ENCODE data around the gene BCHE.

Gene BCHE

GRCh38 chr3:165788531-165788930, 48.7 kb downstream of the BCHE start:
- H3K27me3 ChIP-seq (ENCODE audit: control insufficient read depth, insufficient read depth, low read length) = no peaks in the 10 kb centered on the region
- H3K27ac ChIP-seq (ENCODE audit: low read length) = no peak overlapping the region
- no peak for DNase-seq (ENCODE audit: low read depth, low spot score)
- no peak overlapping the region for H3K4me3 ChIP-seq (ENCODE audit: low read length)
- H3K4me1 ChIP-seq (ENCODE audit: control insufficient read depth, insufficient read depth, low read length) = no peaks in the 10 kb centered on the region
- H3K36me3 ChIP-seq (ENCODE audit: control insufficient read depth, insufficient read depth, low read length) = no peaks in the 10 kb centered on the region
- no CpG with 5 or more reads among the region's 4 CpGs for WGBS (ENCODE audit: insufficient coverage, insufficient read length)
- no peaks in the 10 kb centered on the region for H3K9me3 ChIP-seq (ENCODE audit: control insufficient read depth, insufficient read depth, low read length)

DNA sequence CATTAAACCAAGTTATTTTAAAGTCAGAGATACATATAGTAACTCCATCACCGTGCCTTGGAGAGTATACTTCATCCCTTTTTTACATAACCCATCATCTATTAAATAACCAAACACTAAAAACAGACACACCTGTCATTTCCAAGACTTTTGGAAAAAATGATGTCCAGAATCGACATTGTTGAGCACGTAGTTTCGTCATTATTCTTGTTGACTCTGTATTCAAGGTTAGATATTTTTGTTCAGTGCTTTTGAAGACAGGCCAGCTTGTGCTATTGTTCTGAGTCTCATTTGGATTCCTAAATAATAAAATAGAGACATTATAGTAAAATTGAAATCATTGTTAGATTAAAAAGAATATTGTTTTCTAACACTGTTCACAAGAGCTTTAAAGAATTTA, 51.2 kb downstream of the BCHE start:
- no peaks in the 10 kb centered on the region for H3K36me3 ChIP-seq (ENCODE audit: control insufficient read depth, insufficient read depth, low read length)
- H3K4me1 ChIP-seq (ENCODE audit: control insufficient read depth, insufficient read depth, low read length) = no peaks in the 10 kb centered on the region
- no peaks in the 10 kb centered on the region for H3K9me3 ChIP-seq (ENCODE audit: control insufficient read depth, insufficient read depth, low read length)
- WGBS (ENCODE audit: insufficient coverage, insufficient read length) = 100% methylated on average over 1 of the region's 4 CpGs
- H3K27me3 ChIP-seq (ENCODE audit: control insufficient read depth, insufficient read depth, low read length) = no peaks in the 10 kb centered on the region
- no peak overlapping the region for H3K27ac ChIP-seq (ENCODE audit: low read length)
- DNase-seq (ENCODE audit: low read depth, low spot score) = no peak
- no peak overlapping the region for H3K4me3 ChIP-seq (ENCODE audit: low read length)

DNA sequence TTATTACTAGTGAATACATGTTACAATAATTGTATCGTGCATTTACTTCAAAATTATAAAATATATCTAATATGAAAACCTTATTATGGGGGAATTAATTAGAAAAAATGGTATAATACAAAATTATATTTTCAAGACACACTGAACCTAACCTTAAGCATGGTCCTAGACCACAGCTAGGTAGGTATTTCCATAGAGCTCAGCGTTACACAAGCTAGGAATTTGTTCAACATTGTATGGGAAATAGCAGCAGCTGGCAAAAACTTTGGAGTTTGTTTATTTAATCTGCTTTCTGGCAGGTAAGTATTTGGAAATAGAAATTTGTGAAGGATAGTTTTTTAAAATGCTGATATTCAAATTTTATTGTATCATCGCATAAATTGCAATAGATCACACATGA, 52.9 kb downstream of the BCHE start:
- Histone ChIP-seq H3K4me3 (ENCODE audit: low read length) (no peak overlapping the region), H3K27me3 (ENCODE audit: control insufficient read depth, insufficient read depth, low read length) (no peaks in the 10 kb centered on the region), H3K27ac (ENCODE audit: low read length) (no peak overlapping the region), H3K9me3 (ENCODE audit: control insufficient read depth, insufficient read depth, low read length) (no peaks in the 10 kb centered on the region), H3K4me1 (ENCODE audit: control insufficient read depth, insufficient read depth, low read length) (no peaks in the 10 kb centered on the region), H3K36me3 (ENCODE audit: control insufficient read depth, insufficient read depth, low read length) (no peaks in the 10 kb centered on the region)
- no CpG with 5 or more reads among the region's 3 CpGs for WGBS (ENCODE audit: insufficient coverage, insufficient read length)
- DNase-seq (ENCODE audit: low read depth, low spot score) = no peak

DNA sequence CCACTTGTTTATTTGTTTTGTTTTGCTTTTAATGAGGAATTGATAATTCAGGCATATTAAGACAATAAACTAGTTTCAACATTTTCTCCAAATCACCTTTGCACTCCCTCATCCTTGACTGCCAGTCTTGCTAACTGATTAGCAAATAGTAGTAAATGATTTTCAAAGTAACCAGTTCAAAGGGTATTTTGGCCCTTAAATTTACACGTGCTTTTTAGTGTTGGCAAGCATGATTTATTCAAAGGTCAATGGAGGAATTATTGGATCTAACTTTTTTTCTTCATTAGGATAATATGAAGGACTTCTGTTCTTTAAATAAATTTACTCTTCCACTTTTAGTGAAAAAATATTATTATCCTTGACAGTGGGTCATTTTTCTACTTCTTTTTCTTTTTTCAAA, 53.8 kb downstream of the BCHE start:
- DNase-seq (ENCODE audit: low read depth, low spot score) = no peak
- no peaks in the 10 kb centered on the region for H3K4me1 ChIP-seq (ENCODE audit: control insufficient read depth, insufficient read depth, low read length)
- no peaks in the 10 kb centered on the region for H3K36me3 ChIP-seq (ENCODE audit: control insufficient read depth, insufficient read depth, low read length)
- H3K9me3 ChIP-seq (ENCODE audit: control insufficient read depth, insufficient read depth, low read length) = no peaks in the 10 kb centered on the region
- WGBS (ENCODE audit: insufficient coverage, insufficient read length) = no CpG with 5 or more reads among the region's 1 CpG
- no peak overlapping the region for H3K4me3 ChIP-seq (ENCODE audit: low read length)
- H3K27ac ChIP-seq (ENCODE audit: low read length) = no peak overlapping the region
- no peaks in the 10 kb centered on the region for H3K27me3 ChIP-seq (ENCODE audit: control insufficient read depth, insufficient read depth, low read length)

- WGBS (ENCODE audit: insufficient coverage, insufficient read length) = no CpG with 5 or more reads among the region's 2 CpGs
- no peaks in the 10 kb centered on the region for H3K36me3 ChIP-seq (ENCODE audit: control insufficient read depth, insufficient read depth, low read length)
- no peak for DNase-seq (ENCODE audit: low read depth, low spot score)
- no peak overlapping the region for H3K4me3 ChIP-seq (ENCODE audit: low read length)
- H3K27me3 ChIP-seq (ENCODE audit: control insufficient read depth, insufficient read depth, low read length) = no peaks in the 10 kb centered on the region
- H3K4me1 ChIP-seq (ENCODE audit: control insufficient read depth, insufficient read depth, low read length) = no peaks in the 10 kb centered on the region
- H3K9me3 ChIP-seq (ENCODE audit: control insufficient read depth, insufficient read depth, low read length) = no peaks in the 10 kb centered on the region
- H3K27ac ChIP-seq (ENCODE audit: low read length) = no peak overlapping the region
Measured at GRCh38 chr3:165778891-165779290, 58.3 kb downstream of the BCHE start.

DNA sequence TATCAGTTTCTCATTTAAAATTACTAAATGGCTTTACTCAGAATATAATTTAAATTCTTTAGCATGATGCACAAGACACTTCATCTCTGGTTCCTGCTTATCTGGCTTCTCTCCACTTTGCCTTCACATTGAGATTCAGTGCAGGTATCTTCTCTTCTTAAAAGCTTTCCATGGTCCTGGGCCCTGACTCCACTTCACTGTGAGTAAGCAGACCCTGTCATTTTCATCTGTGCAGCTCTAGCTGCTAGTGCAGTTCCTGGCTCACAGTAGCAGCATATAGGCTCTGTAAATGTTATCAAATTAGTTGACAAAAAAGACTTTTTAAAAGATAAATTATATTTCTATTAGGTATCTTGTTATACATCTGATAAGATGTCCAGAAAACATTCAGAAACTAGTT, 58.8 kb downstream of the BCHE start:
- H3K36me3 ChIP-seq (ENCODE audit: control insufficient read depth, insufficient read depth, low read length) = no peaks in the 10 kb centered on the region
- H3K9me3 ChIP-seq (ENCODE audit: control insufficient read depth, insufficient read depth, low read length) = no peaks in the 10 kb centered on the region
- no peaks in the 10 kb centered on the region for H3K27me3 ChIP-seq (ENCODE audit: control insufficient read depth, insufficient read depth, low read length)
- no peaks in the 10 kb centered on the region for H3K4me1 ChIP-seq (ENCODE audit: control insufficient read depth, insufficient read depth, low read length)
- no peak overlapping the region for H3K4me3 ChIP-seq (ENCODE audit: low read length)
- no peak for DNase-seq (ENCODE audit: low read depth, low spot score)
- H3K27ac ChIP-seq (ENCODE audit: low read length) = no peak overlapping the region

DNA sequence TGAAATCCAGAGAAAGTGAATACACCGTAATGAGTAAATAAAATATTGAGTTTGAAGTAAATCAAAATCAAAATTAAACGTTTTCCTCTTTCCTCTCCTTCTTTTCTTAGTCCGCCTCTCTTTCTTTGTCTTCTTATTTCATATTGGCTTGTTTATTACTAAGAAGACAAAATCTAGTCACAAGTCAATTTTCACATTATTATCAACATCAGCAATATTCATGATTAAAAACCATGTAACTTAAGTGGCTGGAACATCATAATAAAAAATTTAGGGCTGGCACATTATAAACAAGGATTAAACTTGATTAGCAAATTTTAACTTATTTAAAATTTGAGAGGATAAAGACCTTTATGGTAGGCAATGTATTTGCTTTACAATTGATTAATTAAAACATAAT, 61.4 kb downstream of the BCHE start:
- Histone ChIP-seq H3K4me3 (ENCODE audit: low read length) (no peak overlapping the region), H3K9me3 (ENCODE audit: control insufficient read depth, insufficient read depth, low read length) (no peaks in the 10 kb centered on the region), H3K27me3 (ENCODE audit: control insufficient read depth, insufficient read depth, low read length) (no peaks in the 10 kb centered on the region), H3K4me1 (ENCODE audit: control insufficient read depth, insufficient read depth, low read length) (no peaks in the 10 kb centered on the region), H3K27ac (ENCODE audit: low read length) (no peak overlapping the region), H3K36me3 (ENCODE audit: control insufficient read depth, insufficient read depth, low read length) (no peaks in the 10 kb centered on the region)
- no peak for DNase-seq (ENCODE audit: low read depth, low spot score)
- WGBS (ENCODE audit: insufficient coverage, insufficient read length) = no CpG with 5 or more reads among the region's 3 CpGs

GRCh38 chr3:165770781-165771180, 66.4 kb downstream of the BCHE start:
- no peaks in the 10 kb centered on the region for H3K9me3 ChIP-seq (ENCODE audit: control insufficient read depth, insufficient read depth, low read length)
- H3K27ac ChIP-seq (ENCODE audit: low read length) = no peak overlapping the region
- no CpG with 5 or more reads among the region's 3 CpGs for WGBS (ENCODE audit: insufficient coverage, insufficient read length)
- no peaks in the 10 kb centered on the region for H3K27me3 ChIP-seq (ENCODE audit: control insufficient read depth, insufficient read depth, low read length)
- DNase-seq (ENCODE audit: low read depth, low spot score) = no peak
- no peak overlapping the region for H3K4me3 ChIP-seq (ENCODE audit: low read length)
- no peaks in the 10 kb centered on the region for H3K4me1 ChIP-seq (ENCODE audit: control insufficient read depth, insufficient read depth, low read length)
- H3K36me3 ChIP-seq (ENCODE audit: control insufficient read depth, insufficient read depth, low read length) = no peaks in the 10 kb centered on the region

GRCh38 chr3:165768680-165769079, 68.5 kb downstream of the BCHE start:
- H3K4me1 ChIP-seq (ENCODE audit: control insufficient read depth, insufficient read depth, low read length) = no peaks in the 10 kb centered on the region
- H3K27me3 ChIP-seq (ENCODE audit: control insufficient read depth, insufficient read depth, low read length) = no peaks in the 10 kb centered on the region
- no peaks in the 10 kb centered on the region for H3K36me3 ChIP-seq (ENCODE audit: control insufficient read depth, insufficient read depth, low read length)
- H3K27ac ChIP-seq (ENCODE audit: low read length) = no peak overlapping the region
- H3K9me3 ChIP-seq (ENCODE audit: control insufficient read depth, insufficient read depth, low read length) = no peaks in the 10 kb centered on the region
- no peak overlapping the region for H3K4me3 ChIP-seq (ENCODE audit: low read length)
- DNase-seq (ENCODE audit: low read depth, low spot score) = no peak
- no CpG with 5 or more reads among the region's 4 CpGs for WGBS (ENCODE audit: insufficient coverage, insufficient read length)

GRCh38 chr3:165759041-165759440, 78.2 kb downstream of the BCHE start:
- Histone ChIP-seq H3K36me3 (ENCODE audit: control insufficient read depth, insufficient read depth, low read length) (no peaks in the 10 kb centered on the region), H3K4me3 (ENCODE audit: low read length) (no peak overlapping the region), H3K9me3 (ENCODE audit: control insufficient read depth, insufficient read depth, low read length) (no peaks in the 10 kb centered on the region), H3K4me1 (ENCODE audit: control insufficient read depth, insufficient read depth, low read length) (no peaks in the 10 kb centered on the region), H3K27ac (ENCODE audit: low read length) (no peak overlapping the region), H3K27me3 (ENCODE audit: control insufficient read depth, insufficient read depth, low read length) (no peaks in the 10 kb centered on the region)
- WGBS (ENCODE audit: insufficient coverage, insufficient read length) = no CpG with 5 or more reads among the region's 3 CpGs
- no peak for DNase-seq (ENCODE audit: low read depth, low spot score)

- no peak overlapping the region for H3K27ac ChIP-seq (ENCODE audit: low read length)
- DNase-seq (ENCODE audit: low read depth, low spot score) = no peak
- H3K36me3 ChIP-seq (ENCODE audit: control insufficient read depth, insufficient read depth, low read length) = no peaks in the 10 kb centered on the region
- H3K27me3 ChIP-seq (ENCODE audit: control insufficient read depth, insufficient read depth, low read length) = no peaks in the 10 kb centered on the region
- H3K9me3 ChIP-seq (ENCODE audit: control insufficient read depth, insufficient read depth, low read length) = no peaks in the 10 kb centered on the region
- no CpG with 5 or more reads among the region's 1 CpG for WGBS (ENCODE audit: insufficient coverage, insufficient read length)
- no peaks in the 10 kb centered on the region for H3K4me1 ChIP-seq (ENCODE audit: control insufficient read depth, insufficient read depth, low read length)
- H3K4me3 ChIP-seq (ENCODE audit: low read length) = no peak overlapping the region
Measured at GRCh38 chr3:165755571-165755970, 81.7 kb downstream of the BCHE start.

Measured in iPS DF 6.9 (cell line).